Measurements from ENCODE around the gene MYO5A. TPM values are rescaled to one million over a fixed set of nuclear protein-coding genes. Genes with fewer than 3 reads are reported as not detected.
"Not testable (repeated sequence)": the region's sequence is repeated elsewhere in the genome, so short reads cannot be mapped to it uniquely, and the experiment has no call there.

Gene MYO5A
- total and polyA plus RNA-seq, 2 donors (not counting 1 experiment from before 2014, with no cell fraction given): 12.2 to 44.4 TPM

DNA sequence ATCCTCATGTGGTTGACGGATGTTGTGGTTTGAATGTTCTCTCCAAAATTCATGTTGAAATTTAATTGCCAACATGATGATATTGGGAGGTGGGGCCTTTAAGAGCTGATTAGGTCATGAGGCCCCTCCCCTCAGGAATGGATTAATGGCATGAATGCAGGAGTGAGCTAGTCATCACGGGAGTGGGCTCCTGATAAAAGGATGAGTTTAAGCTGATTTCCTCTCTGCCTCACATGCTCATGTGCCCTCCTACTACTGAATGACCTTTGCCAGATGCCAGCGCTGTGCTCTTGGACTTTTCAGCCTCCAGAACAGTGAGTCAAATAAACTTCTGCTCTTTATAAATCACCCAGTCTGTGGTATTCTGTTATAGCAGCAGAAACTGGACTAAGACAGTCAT lies 111.2 kb downstream of the MYO5A start:
- Histone ChIP-seq H3K36me3 (replicated peaks in 1 of 2; ENCODE audit: control extremely low read depth in 1 of 2, control insufficient read depth in 1 of 2, extremely low read depth in 1 of 2, insufficient read depth in 2 of 2, low read length in 1 of 2) (peaks cover 4 to 33% of the 10 kb centered on the region in 2 experiments), H3K4me3 (ENCODE audit: control extremely low read depth in 1 of 5, extremely low read depth in 1 of 5, insufficient read depth in 1 of 5, low read depth in 2 of 5, low read length in 4 of 5) (no peak overlapping the region), H3K27ac (ENCODE audit: low read length in 2 of 2) (no peak overlapping the region), H4K20me1 (ENCODE audit: control insufficient read depth, insufficient read depth, low read length, poor library complexity, severe bottlenecking) (no peaks in the 10 kb centered on the region), H3K4me1 (ENCODE audit: control insufficient read depth in 2 of 2, insufficient read depth in 2 of 2, low read length in 2 of 2) (peaks cover 6 to 8% of the 10 kb centered on the region in 2 donors), H3K9me3 (ENCODE audit: control extremely low read depth in 1 of 3, control insufficient read depth in 2 of 3, insufficient read depth in 1 of 3, low read length in 2 of 3) (no peaks in the 10 kb centered on the region), H2AFZ (ENCODE audit: insufficient read depth, low read depth, low read length, poor library complexity, severe bottlenecking) (no peak overlapping the region), H3K79me2 (ENCODE audit: control insufficient read depth, insufficient read depth, low read length) (peaks cover under 1% of the 10 kb centered on the region), H3K9ac (ENCODE audit: low read length) (no peak overlapping the region), H3K27me3 (replicated peaks in 1 of 4; ENCODE audit: control extremely low read depth in 1 of 4, control insufficient read depth in 3 of 4, insufficient read depth in 4 of 4, low read length in 3 of 4) (no peaks in the 10 kb centered on the region), H3K4me2 (replicated peaks; ENCODE audit: low read depth, low read length, poor library complexity, severe bottlenecking) (no peak overlapping the region)
- H3K27ac Mint-ChIP-seq: no peak overlapping the region
- no peaks in the 10 kb centered on the region for H3K27me3 Mint-ChIP-seq
- intact Hi-C loops (cut with micrococcal nuclease): loop anchor here (5.0 kb wide), 1 partner anchor 50 kb away; no protein-coding TSS in a partner anchor
- H3K9me3 Mint-ChIP-seq (ENCODE audit: insufficient read depth): no peaks in the 10 kb centered on the region
- no peak overlapping the region for H3K4me3 Mint-ChIP-seq
- DNase-seq (no peak), ATAC-seq (ENCODE audit: low read depth) (no peak)
- WGBS (ENCODE audit: insufficient coverage): 100% methylated on average over 1 of the region's 3 CpGs
- peaks cover 16% of the 10 kb centered on the region for H3K4me1 Mint-ChIP-seq
- ChIA-PET CTCF (no interaction called here), POLR2A (no interaction called here)
- TF ChIP-seq CTCF (IDR thresholded peaks at IDR 0.05): no peak
- TF ChIP-seq EZH2 (IDR thresholded peaks at IDR 0.05; ENCODE audit: borderline replicate concordance, insufficient read depth, low read depth, low read length, poor library complexity, severe bottlenecking): no peak

DNA sequence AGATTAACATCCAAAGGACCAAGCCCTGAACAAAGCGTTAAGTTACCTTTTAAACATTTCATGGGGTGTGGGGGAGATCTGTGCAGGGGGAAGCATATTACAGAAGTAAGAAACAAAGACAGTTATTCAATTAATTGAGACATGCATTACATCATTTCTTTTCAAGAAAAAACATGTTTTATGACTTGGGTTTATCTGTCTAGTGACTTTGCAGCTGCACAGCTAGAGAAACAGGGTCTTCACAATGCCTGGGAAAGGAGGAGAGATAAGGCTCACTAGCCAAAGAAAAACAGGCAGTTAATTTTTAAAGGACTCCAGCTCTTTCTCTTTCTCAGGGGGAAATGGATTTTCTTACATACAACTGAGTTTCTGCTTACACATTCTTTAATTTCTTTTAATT lies 112.1 kb downstream of the MYO5A start:
- H4K20me1 ChIP-seq (ENCODE audit: control insufficient read depth, insufficient read depth, low read length, poor library complexity, severe bottlenecking); POLR2A ChIA-PET; H3K4me3 Mint-ChIP-seq; H3K4me1 Mint-ChIP-seq; H3K27ac Mint-ChIP-seq; H3K4me1 ChIP-seq (ENCODE audit: control insufficient read depth in 2 of 2, insufficient read depth in 2 of 2, low read length in 2 of 2); H3K9ac ChIP-seq (ENCODE audit: low read length); H3K4me2 ChIP-seq (replicated peaks; ENCODE audit: low read depth, low read length, poor library complexity, severe bottlenecking); H3K79me2 ChIP-seq (ENCODE audit: control insufficient read depth, insufficient read depth, low read length); H3K27ac ChIP-seq (ENCODE audit: low read length in 2 of 2); H3K4me3 ChIP-seq (ENCODE audit: control extremely low read depth in 1 of 5, extremely low read depth in 1 of 5, insufficient read depth in 1 of 5, low read depth in 2 of 5, low read length in 4 of 5); H3K9me3 Mint-ChIP-seq (ENCODE audit: insufficient read depth); H3K27me3 ChIP-seq (replicated peaks in 1 of 4; ENCODE audit: control extremely low read depth in 1 of 4, control insufficient read depth in 3 of 4, insufficient read depth in 4 of 4, low read length in 3 of 4); H2AFZ ChIP-seq (ENCODE audit: insufficient read depth, low read depth, low read length, poor library complexity, severe bottlenecking); DNase-seq; ATAC-seq (ENCODE audit: low read depth); H3K9me3 ChIP-seq (ENCODE audit: control extremely low read depth in 1 of 3, control insufficient read depth in 2 of 3, insufficient read depth in 1 of 3, low read length in 2 of 3); CTCF ChIA-PET; H3K27me3 Mint-ChIP-seq: not testable (repeated sequence)
- WGBS (ENCODE audit: insufficient coverage): no CpG with 5 or more reads among the region's 1 CpG
- intact Hi-C loops (cut with micrococcal nuclease): loop anchor here (5.0 kb wide), 1 partner anchor 51 kb away; no protein-coding TSS in a partner anchor
- H3K36me3 ChIP-seq (replicated peaks in 1 of 2; ENCODE audit: control extremely low read depth in 1 of 2, control insufficient read depth in 1 of 2, extremely low read depth in 1 of 2, insufficient read depth in 2 of 2, low read length in 1 of 2): peaks cover 2 to 33% of the 10 kb centered on the region in 2 experiments

All from B cell (primary cell).